Mesendoderm (in vitro differentiated cells): Measurements from ENCODE around the gene PLA2G4E. TPM values are rescaled to one million over a fixed set of nuclear protein-coding genes. Genes with fewer than 3 reads are reported as not detected.

Experiments used
- DNase-seq: peaks from one replicate; pipeline ENCODE4 v3.0.0; 2013
- H2AK5ac ChIP-seq: 2 replicates; pipeline ENCODE4 v1.6.1; 2013; ENCODE audit warnings: low read length, inconsistent platforms
- H2BK120ac ChIP-seq: 2 replicates; pipeline ENCODE4 v1.6.1; 2013; ENCODE audit warnings: low read depth, mild to moderate bottlenecking, low read length, moderate library complexity, mixed read lengths
- H2BK15ac ChIP-seq: replicated peaks from 2 replicates; pipeline ENCODE4 v1.6.1; 2013; ENCODE audit warnings: low read depth, mild to moderate bottlenecking, moderate library complexity
- H2BK5ac ChIP-seq: 2 replicates; pipeline ENCODE4 v1.6.1; 2013; ENCODE audit warnings: low read length, inconsistent platforms
- H3K18ac ChIP-seq: 2 replicates; pipeline ENCODE4 v1.6.1; 2013; ENCODE audit warnings: mild to moderate bottlenecking, low read length, mixed read lengths
- H3K23ac ChIP-seq: one replicate; pipeline ENCODE4 v1.6.1; 2013; ENCODE audit warnings: low read length
- H3K27ac ChIP-seq: 2 replicates; pipeline ENCODE4 v1.5.1; 2013; ENCODE audit warnings: low read depth, mild to moderate bottlenecking, inconsistent platforms, low read length, moderate library complexity
- H3K27me3 ChIP-seq: 2 replicates; pipeline ENCODE4 v1.6.1; 2013; ENCODE audit warnings: low read length, control low read depth, mild to moderate bottlenecking, inconsistent platforms; ENCODE audit not compliant: insufficient read depth, poor library complexity
- H3K36me3 ChIP-seq: 2 replicates; pipeline ENCODE4 v1.6.1; 2013; ENCODE audit warnings: low read length, inconsistent platforms; ENCODE audit not compliant: control insufficient read depth, insufficient read depth
- H3K4ac ChIP-seq: one replicate; pipeline ENCODE4 v1.6.1; 2013; ENCODE audit warnings: low read depth, mild to moderate bottlenecking, low read length, moderate library complexity
- H3K4me1 ChIP-seq: 2 replicates; pipeline ENCODE4 v1.6.1; 2013; ENCODE audit warnings: low read depth, low read length, inconsistent platforms; ENCODE audit not compliant: control insufficient read depth
- H3K4me2 ChIP-seq: 2 replicates; pipeline ENCODE4 v1.6.1; 2013; ENCODE audit warnings: low read length
- H3K4me3 ChIP-seq: 2 replicates; pipeline ENCODE4 v1.5.1; 2013; ENCODE audit warnings: mild to moderate bottlenecking, low read length
- H3K56ac ChIP-seq: one replicate; pipeline ENCODE4 v1.6.1; 2013; ENCODE audit warnings: low read length
- H3K79me1 ChIP-seq: 2 replicates; pipeline ENCODE4 v1.6.1; 2013; ENCODE audit warnings: low read length, inconsistent platforms
- H3K79me2 ChIP-seq: 2 replicates; pipeline ENCODE4 v1.6.1; 2013; ENCODE audit warnings: mild to moderate bottlenecking, low read length; ENCODE audit not compliant: control insufficient read depth, insufficient read depth
- H3K9ac ChIP-seq: 2 replicates; pipeline ENCODE4 v1.6.1; 2013; ENCODE audit warnings: low read length, inconsistent platforms
- H4K5ac ChIP-seq: one replicate; pipeline ENCODE4 v1.6.1; 2013; ENCODE audit warnings: low read length
- H4K8ac ChIP-seq: one replicate; pipeline ENCODE4 v1.6.1; 2013; ENCODE audit warnings: low read depth, mild to moderate bottlenecking, control low read depth, low read length, moderate library complexity
- WGBS: extraction: QIAGEN DNeasy Blood & Tissue Kit; methylation state at CpG from one replicate; pipeline ENCODE4 v1.1.7; 2013; ENCODE audit warnings: low lambda C conversion rate, missing lambda C conversion rate; ENCODE audit not compliant: insufficient coverage; ENCODE audit errors: extremely low coverage; 5-methylcytosine and 5-hydroxymethylcytosine counted together
- polyA plus RNA-seq, 2 experiments: library from polyadenylated mRNA; stranded (reverse); fragments of 200-250 nt; gene quantifications; one replicate each; pipeline ENCODE4 v1.2.3, GENCODE V29; 2013

The PLA2G4E gene, protein sequence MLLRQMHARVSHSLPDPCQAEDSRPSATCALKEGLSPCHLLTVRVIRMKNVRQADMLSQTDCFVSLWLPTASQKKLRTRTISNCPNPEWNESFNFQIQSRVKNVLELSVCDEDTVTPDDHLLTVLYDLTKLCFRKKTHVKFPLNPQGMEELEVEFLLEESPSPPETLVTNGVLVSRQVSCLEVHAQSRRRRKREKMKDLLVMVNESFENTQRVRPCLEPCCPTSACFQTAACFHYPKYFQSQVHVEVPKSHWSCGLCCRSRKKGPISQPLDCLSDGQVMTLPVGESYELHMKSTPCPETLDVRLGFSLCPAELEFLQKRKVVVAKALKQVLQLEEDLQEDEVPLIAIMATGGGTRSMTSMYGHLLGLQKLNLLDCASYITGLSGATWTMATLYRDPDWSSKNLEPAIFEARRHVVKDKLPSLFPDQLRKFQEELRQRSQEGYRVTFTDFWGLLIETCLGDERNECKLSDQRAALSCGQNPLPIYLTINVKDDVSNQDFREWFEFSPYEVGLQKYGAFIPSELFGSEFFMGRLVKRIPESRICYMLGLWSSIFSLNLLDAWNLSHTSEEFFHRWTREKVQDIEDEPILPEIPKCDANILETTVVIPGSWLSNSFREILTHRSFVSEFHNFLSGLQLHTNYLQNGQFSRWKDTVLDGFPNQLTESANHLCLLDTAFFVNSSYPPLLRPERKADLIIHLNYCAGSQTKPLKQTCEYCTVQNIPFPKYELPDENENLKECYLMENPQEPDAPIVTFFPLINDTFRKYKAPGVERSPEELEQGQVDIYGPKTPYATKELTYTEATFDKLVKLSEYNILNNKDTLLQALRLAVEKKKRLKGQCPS
- polyA plus RNA-seq (2013, experiment 1 of 2) = not detected
- polyA plus RNA-seq (2013, experiment 2 of 2) = under 0.01 TPM

- Histone ChIP-seq H3K27me3 (no peaks in the 10 kb centered on the region), H2AK5ac (no peak within 1 kb of the TSS), H3K4me2 (no peak within 1 kb of the TSS), H3K4ac (no peak within 1 kb of the TSS), H3K4me1 (no peaks in the 10 kb centered on the region), H3K4me3 (no peak within 1 kb of the TSS), H2BK5ac (no peak within 1 kb of the TSS), H4K8ac (no peak within 1 kb of the TSS), H2BK120ac (no peak within 1 kb of the TSS), H2BK15ac (no peak within 1 kb of the TSS), H3K79me1 (no peaks in the 10 kb centered on the region), H3K79me2 (no peaks in the 10 kb centered on the region), H4K5ac (no peak within 1 kb of the TSS), H3K23ac (no peak within 1 kb of the TSS), H3K18ac (no peak within 1 kb of the TSS), H3K27ac (no peak within 1 kb of the TSS), H3K36me3 (no peaks in the 10 kb centered on the region), H3K56ac (no peak within 1 kb of the TSS), H3K9ac (no peak within 1 kb of the TSS)
- no peak for DNase-seq
- WGBS = no CpG with 5 or more reads among the region's 5 CpGs
These were observed at the start of gene PLA2G4E for GRCh38 chr15:42020713-42021273. Gene PLA2G4E, minus strand, starts transcription at chr15:42021042. Its CDS starts 12 bp downstream, at chr15:42021030.

DNA sequence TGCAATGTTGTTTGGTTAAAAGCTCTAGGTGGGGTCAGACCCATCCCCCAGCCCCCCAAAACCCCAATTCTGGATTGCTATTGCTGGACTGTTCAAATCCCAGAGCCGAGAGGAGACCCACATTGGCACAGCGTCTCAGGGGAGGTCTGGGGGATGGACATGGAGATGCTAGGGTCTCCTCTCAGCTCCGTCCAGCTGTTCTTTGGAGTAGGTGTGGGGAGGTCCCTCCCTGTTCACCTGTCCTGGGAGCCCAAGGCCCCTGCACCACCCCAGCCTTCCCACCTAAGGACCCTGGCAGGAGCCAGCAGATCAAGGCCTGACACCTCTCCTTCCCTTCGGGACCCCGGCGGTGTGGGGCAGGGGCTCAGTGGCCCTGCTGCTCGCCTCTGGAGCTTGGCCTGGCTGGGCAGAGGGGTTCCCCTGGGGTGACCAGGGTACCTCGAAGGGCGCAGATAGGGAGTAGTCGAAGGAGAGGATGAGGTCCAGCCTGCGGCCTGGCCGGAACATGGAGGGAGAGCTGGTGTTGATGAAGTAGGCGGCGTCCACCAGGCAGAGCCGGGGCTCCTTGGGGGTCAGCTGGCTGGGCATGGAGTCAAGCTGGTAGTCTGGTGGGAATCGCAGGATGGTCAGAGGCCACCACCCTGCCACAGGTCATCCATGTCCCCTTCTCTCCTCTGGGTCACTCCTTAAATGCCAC lies 49.6 kb upstream of the PLA2G4E start:
- H3K56ac ChIP-seq = no peak overlapping the region
- H4K8ac ChIP-seq = no peak overlapping the region
- H2BK120ac ChIP-seq = no peak overlapping the region
- no peak overlapping the region for H3K27ac ChIP-seq
- H3K4me2 ChIP-seq = no peak overlapping the region
- peaks cover 3% of the 10 kb centered on the region for H3K4me1 ChIP-seq
- H3K9ac ChIP-seq = no peak overlapping the region
- H2BK15ac ChIP-seq = no peak overlapping the region
- no peak overlapping the region for H4K5ac ChIP-seq
- no peak overlapping the region for H3K23ac ChIP-seq
- H2BK5ac ChIP-seq = no peak overlapping the region
- no peaks in the 10 kb centered on the region for H3K79me2 ChIP-seq
- no peak overlapping the region for H3K4me3 ChIP-seq
- no peaks in the 10 kb centered on the region for H3K27me3 ChIP-seq
- DNase-seq = no peak
- H3K79me1 ChIP-seq = no peaks in the 10 kb centered on the region
- H3K18ac ChIP-seq = no peak overlapping the region
- no CpG with 5 or more reads among the region's 16 CpGs for WGBS
- H3K36me3 ChIP-seq = no peaks in the 10 kb centered on the region
- H3K4ac ChIP-seq = no peak overlapping the region
- no peak overlapping the region for H2AK5ac ChIP-seq

DNA sequence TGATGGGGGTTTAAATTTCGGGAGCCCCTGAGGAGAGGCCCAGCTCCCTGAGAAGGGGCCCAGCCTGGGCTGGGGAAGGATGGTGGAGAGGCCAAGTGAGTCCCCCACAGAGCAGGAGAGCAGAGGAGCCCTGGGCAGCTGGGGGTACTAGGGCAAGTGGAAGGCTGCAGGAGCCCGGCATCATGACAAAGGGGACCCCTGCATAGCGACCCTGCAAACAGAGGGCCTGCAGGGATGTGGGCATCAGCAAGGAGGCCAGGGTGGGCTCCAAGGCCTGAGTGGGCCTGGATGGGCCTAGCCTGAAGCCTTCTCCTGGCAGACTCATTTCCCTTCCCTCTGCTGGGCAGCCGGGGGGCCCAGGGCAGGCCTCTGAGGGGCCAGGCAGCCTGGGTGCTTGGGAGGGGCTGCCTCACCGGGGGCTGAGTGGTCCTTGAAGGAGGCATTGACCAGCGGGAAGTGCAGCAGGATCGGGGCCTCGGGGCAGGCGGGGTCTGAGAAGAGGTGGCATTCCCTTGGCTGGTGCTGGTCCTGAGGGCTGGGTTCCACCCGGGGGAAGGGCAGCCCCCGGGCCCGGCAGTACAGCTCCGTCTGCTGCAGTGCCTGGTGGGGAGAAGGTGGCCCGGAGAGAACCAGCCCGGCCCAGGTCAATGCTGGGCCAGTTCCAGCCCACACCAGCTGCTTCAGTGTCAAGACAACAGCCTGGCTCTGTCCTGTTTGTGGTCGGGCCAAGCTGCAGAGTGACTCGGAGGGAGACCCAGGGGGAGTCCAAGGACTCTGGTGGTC lies 48.8 kb upstream of the PLA2G4E start:
- Histone ChIP-seq H3K4ac (no peak overlapping the region), H3K27me3 (no peaks in the 10 kb centered on the region), H4K5ac (no peak overlapping the region), H3K4me3 (no peak overlapping the region), H3K4me1 (peaks cover 3% of the 10 kb centered on the region), H3K9ac (no peak overlapping the region), H2BK5ac (no peak overlapping the region), H3K23ac (no peak overlapping the region), H3K27ac (no peak overlapping the region), H3K79me2 (no peaks in the 10 kb centered on the region), H2BK15ac (no peak overlapping the region), H4K8ac (no peak overlapping the region), H3K56ac (no peak overlapping the region), H2AK5ac (no peak overlapping the region), H3K18ac (no peak overlapping the region), H3K36me3 (no peaks in the 10 kb centered on the region), H3K4me2 (no peak overlapping the region), H3K79me1 (no peaks in the 10 kb centered on the region), H2BK120ac (no peak overlapping the region)
- no peak for DNase-seq
- no CpG with 5 or more reads among the region's 17 CpGs for WGBS

DNA sequence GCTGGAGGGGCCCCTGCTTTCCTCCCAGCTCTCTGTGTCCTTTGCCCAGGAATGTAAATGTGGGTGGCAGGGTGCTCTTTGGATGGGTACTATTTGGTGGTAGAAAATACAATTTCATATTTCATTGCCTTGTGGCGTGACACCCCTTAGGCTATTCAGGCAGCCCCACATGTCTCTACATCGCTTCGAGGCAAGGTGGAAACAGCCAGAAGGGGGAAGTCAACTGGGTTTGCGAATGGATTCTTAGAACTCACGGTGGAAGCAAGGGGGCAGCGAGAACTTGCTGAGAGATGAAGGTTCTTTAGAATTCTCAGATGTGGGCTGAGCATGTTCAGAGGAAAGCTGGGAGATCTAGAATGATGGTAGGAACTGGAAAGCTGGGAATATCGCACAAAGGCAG lies 48.2 kb upstream of the PLA2G4E start:
- no peaks in the 10 kb centered on the region for H3K27me3 ChIP-seq
- H2AK5ac ChIP-seq = no peak overlapping the region
- H3K36me3 ChIP-seq = no peaks in the 10 kb centered on the region
- no peak overlapping the region for H3K4ac ChIP-seq
- H3K4me1 ChIP-seq = peaks cover 3% of the 10 kb centered on the region
- no peak overlapping the region for H2BK120ac ChIP-seq
- H3K79me1 ChIP-seq = no peaks in the 10 kb centered on the region
- no peaks in the 10 kb centered on the region for H3K79me2 ChIP-seq
- no peak overlapping the region for H2BK15ac ChIP-seq
- no peak overlapping the region for H3K18ac ChIP-seq
- H3K23ac ChIP-seq = no peak overlapping the region
- no peak overlapping the region for H2BK5ac ChIP-seq
- H3K4me2 ChIP-seq = no peak overlapping the region
- H4K8ac ChIP-seq = no peak overlapping the region
- no CpG with 5 or more reads among the region's 7 CpGs for WGBS
- no peak overlapping the region for H3K9ac ChIP-seq
- H3K4me3 ChIP-seq = no peak overlapping the region
- no peak overlapping the region for H3K27ac ChIP-seq
- no peak overlapping the region for H4K5ac ChIP-seq
- peak; percentile 51 for DNase-seq
- H3K56ac ChIP-seq = no peak overlapping the region

DNA sequence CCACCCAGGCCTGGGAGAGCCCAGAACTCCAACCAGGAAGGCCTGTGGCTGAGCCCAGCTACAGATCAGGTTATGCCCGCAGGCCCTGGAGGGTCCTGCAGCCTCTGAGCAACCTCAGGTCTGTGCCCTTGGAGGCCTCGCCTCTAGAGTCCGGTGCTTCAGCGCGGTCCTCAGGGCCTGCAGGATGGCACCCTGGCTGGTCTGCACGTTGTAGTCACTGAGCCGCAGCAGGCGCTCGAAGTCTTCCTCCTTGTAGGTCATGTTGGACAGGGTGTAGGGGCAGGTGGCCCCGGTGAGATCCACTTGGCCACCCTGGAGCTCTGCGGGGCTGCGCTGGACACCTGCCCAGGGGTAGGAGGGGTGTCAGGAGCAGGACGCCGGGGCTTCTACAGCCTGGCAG lies 47.8 kb upstream of the PLA2G4E start:
- Histone ChIP-seq H3K79me2 (no peaks in the 10 kb centered on the region), H3K36me3 (no peaks in the 10 kb centered on the region), H3K4me3 (no peak overlapping the region), H4K5ac (no peak overlapping the region), H2BK120ac (no peak overlapping the region), H3K9ac (no peak overlapping the region), H3K4me1 (peaks cover 3% of the 10 kb centered on the region), H2BK15ac (no peak overlapping the region), H3K4me2 (no peak overlapping the region), H2BK5ac (no peak overlapping the region), H3K79me1 (no peaks in the 10 kb centered on the region), H2AK5ac (no peak overlapping the region), H3K4ac (no peak overlapping the region), H3K27me3 (no peaks in the 10 kb centered on the region), H3K27ac (no peak overlapping the region), H3K56ac (no peak overlapping the region), H3K23ac (no peak overlapping the region), H4K8ac (no peak overlapping the region), H3K18ac (no peak overlapping the region)
- no CpG with 5 or more reads among the region's 14 CpGs for WGBS
- DNase-seq = no peak
